Placental pericyte (primary cell): Measurements from ENCODE around the gene HPGDS. TPM values are rescaled to one million over a fixed set of nuclear protein-coding genes. Genes with fewer than 3 reads are reported as not detected.

Source experiments
- total RNA-seq: library from RNA; depleted of rRNA; stranded (reverse); fragments of >200 nt; gene quantifications from 2 replicates; pipeline ENCODE4 v1.2.3, GENCODE V29; 2012

Gene HPGDS
- under 0.01 TPM in 1 of 2 replicates, not detected in the other for total RNA-seq

DNA sequence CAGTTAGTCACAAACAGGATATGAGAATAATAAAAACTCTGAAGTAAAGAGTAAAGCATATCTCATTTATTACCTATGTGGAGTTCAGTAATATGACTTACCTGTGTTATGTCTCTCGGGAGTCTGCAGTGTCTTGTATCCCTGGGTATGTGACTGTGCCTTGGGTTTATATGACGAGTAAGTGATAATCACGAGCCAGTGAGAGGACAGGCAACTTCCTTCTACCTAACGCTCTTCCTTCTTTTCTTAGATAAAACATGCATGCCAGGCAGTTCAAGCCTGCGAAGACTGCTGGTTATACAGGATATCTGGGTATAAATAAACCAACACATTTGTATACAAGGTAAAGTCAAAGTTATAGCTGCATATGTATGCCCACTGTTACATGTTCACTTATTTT, at the start of gene HPGDS:
HPGDS (minus strand) TSS at position 143 of the 400 bp plus-strand sequence. CDS start 8,207 bp downstream, outside the sequence.

Other genes with a start within 250 kb of the HPGDS start
- 39.2 and 55.8 TPM in 2 replicates for gene SMARCAD1, start 135.0 kb downstream of the HPGDS start, total RNA-seq
- 194 and 283 TPM in 2 replicates for gene PDLIM5, start 109.1 kb upstream of the HPGDS start, total RNA-seq